PC-3 (cell line): Measurements from ENCODE around the gene GNRH2. TPM values are rescaled to one million over a fixed set of nuclear protein-coding genes. Genes with fewer than 3 reads are reported as not detected.

ENCODE experiments used
- ATAC-seq: fragments of 200-7000 bp; cut with Tn5 transposase; 2 replicates; pipeline ENCODE4 v1.9.1; 2020; ENCODE audit warnings: mild to moderate bottlenecking, moderate library complexity
- BruUV-seq: library from RNA; stranded (reverse); fragments of 400-500 nt; replicated peaks from 2 replicates; lab custom pipeline; 2021; lab: Mats Ljungman, UMichigan
- CTCF ChIA-PET: fragments of 300-600 bp; sonication (Branson Sonifier 250); formaldehyde crosslinking; loops from one replicate; lab custom pipeline; 2022; ENCODE audit warnings: antibody characterized with exemption; lab: Charles Lee
- POLR2A ChIA-PET: fragments of 300-600 bp; sonication (Branson Sonifier 250); formaldehyde crosslinking; loops from one replicate; lab custom pipeline; 2022; ENCODE audit warnings: antibody characterized with exemption; ENCODE audit not compliant: unreplicated experiment; lab: Charles Lee
- DNase-seq: peaks from one replicate; pipeline ENCODE4 v3.0.0-alpha.2; 2015
- H2AFZ ChIP-seq: fragments of 300-600 bp; sonication (generic); 2 replicates; pipeline ENCODE4 v1.6.0; 2016; ENCODE audit warnings: antibody characterized with exemption, low read length
- H3F3A ChIP-seq: fragments of 300-600 bp; sonication (generic); one replicate; pipeline ENCODE4 v1.6.0; 2017; ENCODE audit warnings: antibody characterized with exemption, low read length, control low read depth, mild to moderate bottlenecking; ENCODE audit not compliant: unreplicated experiment
- H3K27ac ChIP-seq: fragments of 300-600 bp; sonication (generic); 2 replicates; pipeline ENCODE4 v1.5.1; 2016; ENCODE audit warnings: mild to moderate bottlenecking, low read length
- H3K27me3 ChIP-seq: fragments of 300-600 bp; sonication (generic); 2 replicates; pipeline ENCODE4 v1.6.1; 2016; ENCODE audit warnings: low read length, mixed read lengths
- H3K36me3 ChIP-seq: fragments of 300-600 bp; sonication (generic); 2 replicates; pipeline ENCODE4 v1.6.1; 2016; ENCODE audit warnings: low read depth, mixed run types, low read length, mixed read lengths
- H3K4me1 ChIP-seq: fragments of 300-600 bp; sonication (generic); 2 replicates; pipeline ENCODE4 v1.5.1; 2016; ENCODE audit warnings: low read length; ENCODE audit not compliant: insufficient read depth
- H3K4me2 ChIP-seq: fragments of 300-600 bp; sonication (generic); 2 replicates; pipeline ENCODE4 v1.6.0; 2016; ENCODE audit warnings: low read length
- H3K4me3 ChIP-seq: fragments of 300-600 bp; sonication (generic); 2 replicates; pipeline ENCODE4 v1.5.1; 2016; ENCODE audit warnings: mild to moderate bottlenecking, low read length, mixed read lengths
- H3K79me2 ChIP-seq: fragments of 300-600 bp; sonication (generic); 2 replicates; pipeline ENCODE4 v1.6.1; 2017; ENCODE audit warnings: low read length, mixed read lengths
- H3K9ac ChIP-seq: fragments of 300-600 bp; sonication (generic); 2 replicates; pipeline ENCODE4 v1.6.0; 2016; ENCODE audit warnings: mild to moderate bottlenecking, low read length
- H3K9me2 ChIP-seq: fragments of 300-600 bp; sonication (generic); replicated peaks from 2 replicates; pipeline ENCODE4 v1.6.1; 2016; ENCODE audit warnings: mixed run types, low read length, mixed read lengths
- H3K9me3 ChIP-seq: fragments of 300-600 bp; sonication (generic); 2 replicates; pipeline ENCODE4 v1.6.1; 2016; ENCODE audit warnings: low read length, mixed read lengths
- H4K20me1 ChIP-seq: fragments of 300-600 bp; sonication (generic); 2 replicates; pipeline ENCODE4 v1.6.1; 2016; ENCODE audit warnings: low read length, mixed read lengths
- CTCF ChIP-seq: fragments of 300-600 bp; sonication (generic); conservative IDR thresholded peaks from 2 replicates; pipeline ENCODE4 v1.5.1; 2017; ENCODE audit warnings: antibody characterized with exemption, low read depth, mild to moderate bottlenecking, low read length
- EZH2 ChIP-seq: fragments of 300-600 bp; sonication (generic); IDR thresholded peaks from one replicate; pipeline ENCODE4 v1.6.1; 2017; ENCODE audit warnings: antibody characterized with exemption, mild to moderate bottlenecking, low read length; ENCODE audit not compliant: unreplicated experiment
- EZH2phosphoT487 ChIP-seq: fragments of 300-600 bp; sonication (generic); IDR thresholded peaks from 2 replicates; pipeline ENCODE4 v1.6.1; 2018; ENCODE audit warnings: mild to moderate bottlenecking, antibody characterized with exemption, low read length, borderline replicate concordance
- intact Hi-C: fragments of 100-400 bp; cut with micrococcal nuclease; formaldehyde crosslinking; loops from 2 replicates; pipeline ENCODE4 v1.9.0; 2023
- total RNA-seq: library from RNA; depleted of rRNA; stranded (reverse); fragments of >200 nt; gene quantifications from 2 replicates; pipeline ENCODE4 v1.2.3, GENCODE V29; 2014

Gene GNRH2
- total RNA-seq, 1 experiment from 2014 or later = not detected

GRCh38 chr20:3084283-3084985 is 41.0 kb downstream of the GNRH2 start, which contains the start of gene AVP:
AVP (minus strand) TSS chr20:3084724; CDS start chr20:3084674, 50 bp downstream.
- Histone ChIP-seq H3K4me3 (no peak within 1 kb of the TSS), H3K9ac (no peak within 1 kb of the TSS), H4K20me1 (no peaks in the 10 kb centered on the region), H3K4me2 (no peak within 1 kb of the TSS), H3K36me3 (no peaks in the 10 kb centered on the region), H3F3A (no peaks in the 10 kb centered on the region), H3K27me3 (peaks cover 20% of the 10 kb centered on the region), H3K9me2 (no peaks in the 10 kb centered on the region), H3K27ac (no peak within 1 kb of the TSS), H3K79me2 (no peaks in the 10 kb centered on the region), H2AFZ (no peak within 1 kb of the TSS), H3K9me3 (no peaks in the 10 kb centered on the region), H3K4me1 (no peaks in the 10 kb centered on the region)
- no peak for ATAC-seq
- intact Hi-C loops = no loop called here
- POLR2A ChIA-PET = no interaction called here
- CTCF ChIA-PET = no interaction called here
- TF ChIP-seq EZH2 = no peak
- no peak for TF ChIP-seq EZH2phosphoT487
- no peak for TF ChIP-seq CTCF
- no peak for DNase-seq
- no TSS peak for BruUV-seq

- Histone ChIP-seq H3K4me3 (no peak overlapping the region), H3K9me3 (no peaks in the 10 kb centered on the region), H3K4me1 (no peaks in the 10 kb centered on the region), H3F3A (no peaks in the 10 kb centered on the region), H2AFZ (no peak overlapping the region), H3K79me2 (no peaks in the 10 kb centered on the region), H3K4me2 (no peak overlapping the region), H3K9me2 (no peaks in the 10 kb centered on the region), H3K36me3 (no peaks in the 10 kb centered on the region), H3K9ac (no peak overlapping the region), H4K20me1 (no peaks in the 10 kb centered on the region), H3K27ac (no peak overlapping the region), H3K27me3 (peaks cover 20% of the 10 kb centered on the region)
- ChIA-PET POLR2A (no interaction called here), CTCF (interaction anchor here (0.7 kb wide), 1 partner anchor 12 kb away, joined by 5 read pairs; no protein-coding TSS in a partner anchor)
- BruUV-seq = no TSS peak
- TF ChIP-seq CTCF (no peak), EZH2 (no peak)
- intact Hi-C loops = no loop called here
- DNase-seq = no peak
- ATAC-seq = no peak
Measured at GRCh38 chr20:3084986-3085360, 41.6 kb downstream of the GNRH2 start.

GRCh38 chr20:3085571-3086072 is 42.2 kb downstream of the GNRH2 start:
- no peak overlapping the region for H3K4me2 ChIP-seq
- no peak for TF ChIP-seq CTCF
- no peak for TF ChIP-seq EZH2phosphoT487
- no peak for TF ChIP-seq EZH2
- H3K27ac ChIP-seq = no peak overlapping the region
- H3K36me3 ChIP-seq = no peaks in the 10 kb centered on the region
- no peaks in the 10 kb centered on the region for H3K79me2 ChIP-seq
- H3K4me1 ChIP-seq = no peaks in the 10 kb centered on the region
- ChIA-PET CTCF (interaction anchor here (0.6 to 0.7 kb wide), 2 partner anchors 13 to 444 kb away, joined by 3 to 5 read pairs; no protein-coding TSS in a partner anchor), POLR2A (no interaction called here)
- no peaks in the 10 kb centered on the region for H3K9me2 ChIP-seq
- intact Hi-C loops = no loop called here
- H3F3A ChIP-seq = no peaks in the 10 kb centered on the region
- no peaks in the 10 kb centered on the region for H4K20me1 ChIP-seq
- no peak overlapping the region for H2AFZ ChIP-seq
- no peak for DNase-seq
- H3K9ac ChIP-seq = no peak overlapping the region
- no peaks in the 10 kb centered on the region for H3K9me3 ChIP-seq
- BruUV-seq = no TSS peak
- no peak for ATAC-seq
- no peak overlapping the region for H3K4me3 ChIP-seq
- peaks cover 20% of the 10 kb centered on the region for H3K27me3 ChIP-seq
